Measurements from ENCODE around the gene PPP2R2B. TPM values are rescaled to one million over a fixed set of nuclear protein-coding genes. Genes with fewer than 3 reads are reported as not detected.

PPP2R2B gene
- polyA plus RNA-seq, 1 experiment = 0.58 TPM

- no peak for TF ChIP-seq CTCF (IDR thresholded peaks at IDR 0.05; ENCODE audit: insufficient read depth, low read depth, low read length)
- no peaks in the 10 kb centered on the region for H3K36me3 ChIP-seq (ENCODE audit: control insufficient read depth, insufficient read depth, low read length)
- no peaks in the 10 kb centered on the region for H3K27me3 ChIP-seq (ENCODE audit: control insufficient read depth, insufficient read depth, low read length)
- no peak for DNase-seq (ENCODE audit: low read depth)
- CTCF ChIA-PET = no interaction called here
- no peak overlapping the region for H3K4me3 ChIP-seq (ENCODE audit: low read depth, low read length)
- POLR2A ChIA-PET = no interaction called here
Observed at GRCh38 chr5:146695646-146696045, 182.9 kb downstream of the PPP2R2B start.

GRCh38 chr5:146690880-146691355 is 187.6 kb downstream of the PPP2R2B start:
- Histone ChIP-seq H3K4me3 (ENCODE audit: low read depth, low read length) (no peak overlapping the region), H3K27me3 (ENCODE audit: control insufficient read depth, insufficient read depth, low read length) (no peaks in the 10 kb centered on the region), H3K36me3 (ENCODE audit: control insufficient read depth, insufficient read depth, low read length) (no peaks in the 10 kb centered on the region)
- no peak for TF ChIP-seq CTCF (IDR thresholded peaks at IDR 0.05; ENCODE audit: insufficient read depth, low read depth, low read length)
- DNase-seq (ENCODE audit: low read depth) = no peak
- ChIA-PET POLR2A (no interaction called here), CTCF (no interaction called here)

- CTCF ChIA-PET = no interaction called here
- POLR2A ChIA-PET = no interaction called here
- TF ChIP-seq CTCF (IDR thresholded peaks at IDR 0.05; ENCODE audit: insufficient read depth, low read depth, low read length) = no peak
Observed at GRCh38 chr5:146687630-146688029, 190.9 kb downstream of the PPP2R2B start.

GRCh38 chr5:146683861-146684260 is 194.7 kb downstream of the PPP2R2B start:
- CTCF ChIA-PET = no interaction called here
- DNase-seq (ENCODE audit: low read depth) = no peak

More at GRCh38 chr5:146687630-146688029, 190.9 kb downstream of the PPP2R2B start:
- DNase-seq (ENCODE audit: low read depth) = no peak
- Histone ChIP-seq H3K36me3 (ENCODE audit: control insufficient read depth, insufficient read depth, low read length) (no peaks in the 10 kb centered on the region), H3K27me3 (ENCODE audit: control insufficient read depth, insufficient read depth, low read length) (no peaks in the 10 kb centered on the region), H3K4me3 (ENCODE audit: low read depth, low read length) (no peak overlapping the region)

GRCh38 chr5:146682899-146683532 is 195.5 kb downstream of the PPP2R2B start:
- Histone ChIP-seq H3K4me3 (ENCODE audit: low read depth, low read length) (no peak overlapping the region), H3K36me3 (ENCODE audit: control insufficient read depth, insufficient read depth, low read length) (no peaks in the 10 kb centered on the region), H3K27me3 (ENCODE audit: control insufficient read depth, insufficient read depth, low read length) (no peaks in the 10 kb centered on the region)
- no peak for DNase-seq (ENCODE audit: low read depth)
- TF ChIP-seq CTCF (IDR thresholded peaks at IDR 0.05; ENCODE audit: insufficient read depth, low read depth, low read length) = no peak
- ChIA-PET CTCF (no interaction called here), POLR2A (no interaction called here)

More at GRCh38 chr5:146683861-146684260, 194.7 kb downstream of the PPP2R2B start:
- POLR2A ChIA-PET = no interaction called here
- Histone ChIP-seq H3K27me3 (ENCODE audit: control insufficient read depth, insufficient read depth, low read length) (no peaks in the 10 kb centered on the region), H3K36me3 (ENCODE audit: control insufficient read depth, insufficient read depth, low read length) (no peaks in the 10 kb centered on the region), H3K4me3 (ENCODE audit: low read depth, low read length) (no peak overlapping the region)
- no peak for TF ChIP-seq CTCF (IDR thresholded peaks at IDR 0.05; ENCODE audit: insufficient read depth, low read depth, low read length)
